NCI-H1092 (cell line): ENCODE data around the gene PDCD10.

ENCODE experiments used
- DNase-seq: peaks from one replicate; lab custom pipeline; 2025; lab: John Stamatoyannopoulos, UW

PDCD10 gene

DNA sequence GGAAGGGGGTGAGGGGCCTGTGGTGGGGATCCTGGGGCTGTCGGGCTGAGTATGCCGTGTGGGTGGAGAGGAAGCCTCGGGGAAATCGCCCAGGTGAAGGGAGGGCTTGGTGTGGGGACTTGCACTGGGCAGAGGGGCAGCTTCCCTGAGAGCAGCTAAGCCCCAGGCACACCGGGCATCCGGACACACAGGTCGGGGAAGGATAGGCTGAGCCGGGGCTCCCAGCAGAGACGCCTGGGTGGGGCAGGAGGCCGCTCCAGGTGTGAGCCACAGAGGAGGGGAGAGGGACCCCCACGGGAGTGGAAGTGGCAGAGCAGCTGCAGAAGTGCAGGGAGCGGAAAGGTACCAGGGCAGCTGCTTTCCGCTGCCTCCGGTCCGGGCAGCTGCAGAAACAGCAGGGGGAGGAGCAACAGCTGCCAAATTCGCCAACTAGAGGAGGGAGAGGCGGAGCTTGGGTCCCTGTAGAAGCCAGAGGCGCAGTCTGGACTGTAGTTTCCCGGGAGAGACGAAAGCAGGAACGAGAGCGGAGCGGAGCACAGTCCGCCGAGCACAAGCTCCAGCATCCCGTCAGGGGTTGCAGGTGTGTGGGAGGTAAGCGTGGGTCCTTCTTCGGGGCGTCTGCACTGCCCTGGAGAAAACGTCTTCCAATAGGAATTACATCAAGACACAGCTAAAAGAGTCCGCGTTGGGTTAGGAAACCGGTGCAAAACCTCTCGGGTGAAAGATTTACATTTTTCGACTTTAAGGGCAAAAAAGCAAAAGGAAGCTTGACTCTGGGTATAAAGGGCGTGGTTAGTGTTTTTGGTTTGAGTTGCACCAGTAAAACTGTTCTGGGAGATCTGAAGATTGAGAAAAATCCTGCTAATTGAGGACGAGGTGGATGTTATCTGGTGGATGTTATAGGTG lies 794 bp upstream of the PDCD10 start, which contains the start of gene SERPINI1:
SERPINI1 (plus strand) TSS at position 489 of the 906 bp plus-strand sequence. CDS start 53,408 bp downstream, outside the sequence.
- DNase-seq = peak; percentile 90

DNA sequence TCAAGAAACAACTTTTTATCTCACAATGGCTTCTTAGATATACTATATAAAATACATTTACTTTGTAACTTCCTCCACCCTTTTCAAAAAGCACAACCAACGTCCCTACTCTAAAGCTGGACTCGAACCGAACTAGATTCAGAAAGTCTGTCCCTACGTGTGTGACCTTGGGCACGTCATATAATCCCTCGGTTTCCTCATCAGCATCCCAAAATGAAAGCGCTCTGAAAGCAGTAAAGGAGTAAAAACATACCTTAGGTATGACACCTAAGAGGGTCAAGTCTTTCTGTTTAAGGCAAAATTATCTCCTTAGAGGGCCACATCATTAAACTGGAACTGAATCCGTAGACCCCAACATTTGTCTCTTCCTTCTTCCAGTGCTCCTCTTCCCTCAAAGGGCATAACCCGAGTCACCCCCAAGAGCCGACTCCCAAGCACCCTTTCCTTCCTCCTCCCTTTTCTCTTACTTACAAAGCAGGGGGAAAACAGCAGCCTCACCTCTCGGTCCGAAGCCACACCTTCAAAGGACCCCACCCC lies 663 bp downstream of the PDCD10 start:
- no peak for DNase-seq

DNA sequence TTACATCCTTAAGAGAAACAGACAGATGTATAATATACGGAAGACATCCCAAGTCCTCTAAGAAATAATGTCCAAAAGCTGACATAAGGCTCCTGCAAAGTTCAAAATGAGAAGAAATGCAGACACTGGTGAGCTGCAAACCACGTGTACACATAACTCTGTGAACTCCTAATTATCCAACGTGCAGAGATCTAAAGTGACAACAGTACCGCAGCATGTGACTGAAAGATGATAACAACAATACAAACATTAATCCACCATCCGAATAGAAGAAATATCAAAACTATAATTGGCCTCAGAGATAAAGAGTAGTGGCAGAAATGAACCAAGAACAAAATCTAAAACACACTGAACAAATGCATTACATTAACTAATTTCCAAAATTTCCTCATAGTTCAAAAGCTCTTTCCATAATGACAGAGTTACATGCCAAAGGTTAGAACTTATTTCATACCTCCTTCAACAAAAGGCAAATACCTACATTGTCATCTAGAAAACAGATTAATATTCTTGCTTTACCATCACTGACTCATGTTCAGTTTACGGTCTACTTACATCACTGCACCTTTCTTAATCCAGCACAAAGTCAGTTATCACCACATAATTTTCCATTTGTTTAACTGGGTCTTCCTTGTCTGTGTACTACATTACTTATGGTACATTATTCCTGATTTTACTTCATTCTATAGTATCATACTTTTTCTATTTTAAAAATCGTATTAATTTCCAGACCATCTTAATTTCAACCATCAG lies 2.2 kb downstream of the PDCD10 start:
- DNase-seq = no peak

DNA sequence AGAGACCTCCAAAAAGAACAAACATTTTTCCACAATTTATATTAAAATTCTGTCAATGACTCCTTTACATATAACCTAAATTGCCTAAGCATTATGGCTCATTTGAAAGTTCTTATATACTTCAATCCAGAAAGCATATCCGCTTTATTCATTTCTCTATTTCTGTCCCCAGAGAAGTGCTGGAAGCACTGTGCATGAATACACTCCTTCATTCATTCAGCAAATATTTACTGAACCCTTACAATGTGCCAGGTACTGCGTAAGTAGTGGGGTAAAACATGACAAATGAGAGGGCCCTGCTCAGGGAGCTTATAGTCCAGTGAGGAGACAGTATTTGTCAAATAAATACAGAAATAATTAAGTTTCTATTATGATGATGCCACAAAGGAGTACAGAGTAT lies 3.3 kb downstream of the PDCD10 start:
- DNase-seq = no peak

DNA sequence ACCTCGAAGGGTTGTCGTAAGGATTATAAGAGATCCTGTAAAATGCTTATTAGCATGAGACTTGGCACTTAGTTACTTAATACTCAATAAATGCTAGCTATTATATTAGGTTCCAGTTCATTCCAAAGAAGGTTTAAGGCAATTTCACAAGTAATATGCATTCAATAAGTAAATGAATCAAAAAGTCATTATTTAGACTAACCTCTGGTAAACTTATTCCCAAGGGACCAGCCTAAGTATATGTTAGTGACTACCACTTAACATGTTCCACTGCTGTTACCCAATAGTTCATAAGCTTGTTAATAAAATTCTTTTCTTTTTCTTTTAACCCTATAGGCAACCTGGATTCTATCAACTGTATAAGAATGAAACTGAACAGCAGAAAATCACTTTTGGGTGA lies 5.1 kb downstream of the PDCD10 start:
- DNase-seq = no peak

DNA sequence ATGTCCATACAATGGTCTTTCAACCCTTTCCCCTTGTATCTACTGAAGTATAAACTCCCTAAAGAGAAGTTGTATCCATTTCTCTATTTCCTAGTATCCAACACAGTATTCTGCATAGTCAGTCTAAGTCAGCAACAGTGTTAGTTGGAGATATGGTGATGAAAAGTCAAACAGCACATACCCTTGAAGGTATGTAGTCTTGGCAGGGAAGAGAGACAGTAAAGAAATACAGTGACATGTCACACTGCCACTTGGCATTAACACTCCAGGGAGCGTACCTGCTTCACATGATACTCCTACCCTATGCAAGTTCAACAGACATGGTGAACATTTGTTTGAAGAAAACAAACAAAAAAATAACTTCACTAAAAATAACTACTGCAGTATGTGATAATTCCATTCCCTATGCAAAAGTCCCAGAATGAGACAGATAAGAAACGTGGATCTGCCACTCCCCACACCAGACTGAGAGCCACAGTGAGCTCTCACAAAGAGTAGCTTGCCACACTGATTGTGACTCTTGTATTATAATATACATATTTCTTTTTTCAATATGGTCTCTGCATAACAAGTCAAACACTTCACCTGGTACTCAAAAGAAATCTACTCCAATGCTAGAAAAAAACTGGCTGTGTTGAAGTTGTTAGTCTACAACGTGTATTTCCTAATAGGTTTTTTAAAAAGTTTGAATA lies 5.9 kb downstream of the PDCD10 start:
- no peak for DNase-seq

DNA sequence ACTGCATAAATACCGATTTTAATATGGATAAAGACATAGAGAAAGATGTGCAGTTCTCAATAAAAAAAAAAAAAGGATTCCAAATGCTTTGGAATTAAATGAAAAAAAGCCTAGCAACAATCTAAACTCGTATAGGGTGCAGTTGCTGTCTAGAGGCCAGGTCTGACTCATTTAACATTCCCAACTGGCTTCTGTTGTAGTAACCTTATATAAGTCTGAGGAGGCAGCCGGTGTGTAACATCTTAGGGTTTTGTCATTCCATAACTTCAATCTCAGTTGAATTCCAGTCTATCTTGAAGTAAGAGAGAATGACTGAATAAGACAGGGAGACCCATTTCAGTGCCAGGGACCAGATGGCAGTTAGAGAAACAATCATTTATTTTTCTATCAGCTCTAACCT lies 6.5 kb downstream of the PDCD10 start:
- no peak for DNase-seq

DNA sequence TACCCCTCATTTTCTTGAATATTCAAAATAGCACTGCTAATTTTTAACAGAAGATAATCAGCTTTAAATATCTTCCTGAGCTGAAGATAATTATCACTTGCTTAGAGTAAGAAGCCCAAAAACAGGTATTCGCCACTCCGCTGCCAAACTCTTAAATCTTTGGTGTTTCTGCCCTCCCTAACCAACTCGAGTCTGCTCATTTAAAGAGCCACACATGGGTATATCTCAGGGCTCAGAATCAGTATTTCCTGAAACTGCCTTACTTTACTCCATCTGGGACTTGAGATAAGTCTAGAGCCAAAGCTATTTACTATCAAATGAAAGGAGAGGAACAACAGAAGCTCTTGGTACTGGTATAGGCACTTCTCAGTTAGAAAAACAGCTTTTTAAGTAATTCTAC lies 10.8 kb downstream of the PDCD10 start:
- DNase-seq = no peak

DNA sequence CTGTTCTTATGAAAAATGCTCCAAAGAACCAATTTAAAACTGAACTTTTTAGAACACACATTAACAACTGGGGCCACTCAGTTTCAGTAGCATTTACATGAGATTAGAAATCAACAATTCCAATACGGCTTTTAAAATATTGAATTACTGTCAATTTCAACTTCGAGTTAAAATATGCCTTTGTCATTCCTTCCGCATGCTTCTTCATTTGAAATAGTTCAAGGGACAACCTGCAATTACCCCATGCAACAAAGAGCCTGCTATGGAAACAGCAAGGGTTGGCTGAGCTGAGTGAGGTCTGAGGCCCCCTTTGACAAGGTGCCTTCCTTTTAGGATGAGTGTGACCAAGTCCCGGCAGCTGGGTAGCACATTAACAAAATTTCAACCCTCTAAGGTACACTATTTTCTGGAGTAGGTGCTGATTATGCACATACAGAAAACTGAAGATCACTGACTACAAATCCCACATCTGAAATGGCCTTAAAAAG lies 11.6 kb downstream of the PDCD10 start:
- no peak for DNase-seq

DNA sequence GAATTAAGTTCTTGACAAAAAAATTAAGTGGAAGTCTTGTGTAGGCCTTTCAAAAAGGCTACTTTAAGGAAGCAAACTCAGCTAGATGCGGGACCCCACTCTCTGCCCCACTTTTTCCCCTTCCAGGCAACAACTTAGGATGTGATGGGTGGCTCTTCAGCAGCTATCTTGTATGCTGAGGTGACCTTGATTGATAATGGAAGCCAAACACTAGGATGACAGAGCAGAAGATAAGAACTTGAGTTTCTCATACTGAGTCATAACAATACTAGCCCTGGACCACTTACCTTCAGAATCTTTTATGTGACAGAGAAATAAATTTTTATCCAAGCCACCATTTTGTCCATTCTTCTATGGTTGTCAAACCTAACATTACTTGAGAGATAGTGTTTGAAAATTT lies 16.1 kb downstream of the PDCD10 start:
- DNase-seq = no peak

DNA sequence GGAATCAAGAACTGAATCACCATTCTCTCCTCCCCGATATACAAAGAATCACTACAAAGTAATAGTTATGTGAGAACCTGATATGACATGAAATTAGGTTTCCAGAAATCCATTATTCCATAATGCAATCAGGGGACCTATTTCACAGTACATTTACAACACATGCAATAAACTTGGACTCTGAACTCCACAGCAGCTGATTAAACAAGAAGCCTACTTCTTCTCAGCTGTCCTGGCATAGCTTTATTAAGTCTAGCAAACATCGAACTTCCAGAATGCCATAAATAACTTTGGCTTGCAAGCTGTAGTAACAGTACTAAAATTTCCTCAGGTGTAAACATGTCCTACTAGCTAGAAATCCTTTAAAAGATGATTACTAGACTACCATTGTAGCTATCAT lies 17.8 kb downstream of the PDCD10 start:
- no peak for DNase-seq

DNA sequence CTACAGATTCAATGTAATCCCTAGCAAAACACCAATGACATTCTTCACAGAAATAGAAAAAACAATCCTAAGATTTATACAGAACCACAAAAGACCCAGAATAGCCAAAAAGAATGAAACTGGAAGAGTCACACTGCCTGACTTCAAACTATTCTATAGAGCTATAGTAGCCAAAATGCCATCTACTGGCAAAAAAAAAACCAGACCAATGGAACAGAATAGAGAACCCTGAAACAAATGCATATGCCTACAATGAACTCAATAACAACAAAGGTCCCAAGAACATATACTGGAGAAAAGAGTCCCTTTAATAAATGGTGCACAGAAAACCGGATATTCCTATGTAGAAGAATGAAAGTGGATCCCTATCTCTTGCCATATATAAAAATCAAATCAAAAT lies 19.8 kb downstream of the PDCD10 start:
- DNase-seq = no peak

DNA sequence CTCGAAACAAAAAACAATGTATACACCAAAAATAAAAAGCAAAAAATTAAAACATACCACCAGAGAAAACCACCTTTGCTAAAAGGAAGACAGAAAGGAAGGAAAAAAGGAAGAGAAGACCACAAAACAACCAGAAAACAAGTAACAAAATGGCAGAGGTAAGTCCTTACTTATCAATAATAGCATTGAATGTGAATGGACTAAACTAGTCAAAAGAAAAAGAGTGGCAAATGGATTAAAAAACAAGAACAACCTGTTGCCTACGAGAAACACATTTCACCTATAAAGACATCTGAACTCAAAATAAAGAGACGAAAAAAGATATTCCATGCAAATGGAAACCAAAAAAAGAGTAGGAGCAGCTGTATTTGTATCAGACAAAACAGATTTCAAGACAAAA lies 22.2 kb downstream of the PDCD10 start:
- no peak for DNase-seq

DNA sequence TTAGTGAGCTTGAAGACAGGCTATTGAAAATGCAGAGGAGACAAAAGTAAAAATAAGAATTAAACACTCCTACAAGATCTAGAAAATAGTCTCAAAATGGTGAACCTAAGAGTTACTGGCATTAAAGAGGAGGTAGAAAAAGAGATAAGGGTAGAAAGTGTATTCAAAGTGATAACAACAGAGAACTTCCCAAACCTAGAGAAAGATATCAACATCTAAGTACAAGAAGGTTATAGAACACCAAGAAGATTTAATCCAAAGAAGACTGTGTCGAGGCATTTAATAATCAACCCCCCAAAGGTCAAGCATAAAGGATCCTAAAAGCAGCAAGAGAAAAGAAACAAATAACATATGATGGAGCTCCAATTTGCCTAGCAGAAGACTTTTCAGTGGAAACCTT lies 23.3 kb downstream of the PDCD10 start:
- no peak for DNase-seq

DNA sequence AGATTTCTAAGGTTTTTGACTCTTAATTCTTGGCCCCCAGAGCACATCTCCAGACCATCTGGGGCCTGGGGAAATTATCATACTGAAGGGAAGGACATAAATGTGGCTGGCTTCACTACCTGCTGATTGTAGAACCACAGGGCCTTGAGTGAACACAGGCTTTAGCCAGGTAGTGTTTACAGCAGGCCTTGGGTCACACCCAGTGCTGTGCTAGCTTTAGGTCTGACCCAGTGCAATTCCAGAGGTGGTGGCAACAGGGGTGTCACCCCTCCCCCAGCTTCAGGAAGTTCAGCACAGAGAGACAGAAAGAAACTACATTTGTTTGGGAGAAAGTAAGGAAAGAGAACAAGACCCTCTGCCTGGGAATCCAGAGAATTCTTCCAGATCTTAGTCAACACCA lies 24.1 kb downstream of the PDCD10 start:
- no peak for DNase-seq

DNA sequence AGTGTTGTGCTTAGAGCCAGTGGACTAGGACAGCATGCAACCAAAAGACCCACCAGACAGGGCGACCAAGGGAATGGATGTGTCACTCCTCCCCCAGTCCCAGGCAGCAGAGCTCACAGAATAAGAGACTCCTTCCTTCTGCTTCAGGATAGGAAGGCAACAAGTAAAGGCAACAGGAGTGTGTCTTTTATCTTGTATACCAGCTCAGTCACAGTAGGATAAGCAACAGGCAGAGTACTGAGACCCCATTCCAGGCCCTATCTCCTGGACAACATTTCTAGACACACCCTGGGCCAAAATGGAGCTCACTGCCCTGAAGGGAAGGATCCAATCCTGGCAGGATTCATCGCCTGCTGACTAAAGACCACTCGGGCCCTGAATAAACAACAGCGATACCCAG lies 25.0 kb downstream of the PDCD10 start:
- DNase-seq = no peak

DNA sequence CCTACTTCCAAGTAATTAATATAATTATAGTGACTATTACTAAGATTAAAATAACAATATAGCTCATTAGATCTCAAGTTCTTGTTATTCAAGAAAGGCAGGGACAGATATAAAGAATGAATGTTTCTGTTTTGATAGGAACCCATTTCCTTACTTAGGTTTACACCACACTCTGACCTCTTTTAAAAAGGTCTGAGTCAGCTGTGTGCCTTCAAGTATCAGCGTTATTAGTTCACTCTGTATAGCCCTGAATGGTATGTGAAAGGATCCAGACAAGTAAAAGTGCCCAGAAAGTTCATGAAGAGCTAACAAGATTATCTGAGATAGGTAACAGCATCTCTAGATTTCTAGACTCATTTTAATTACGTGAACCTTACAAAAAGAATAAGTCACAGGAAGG lies 28.9 kb downstream of the PDCD10 start:
- no peak for DNase-seq

DNA sequence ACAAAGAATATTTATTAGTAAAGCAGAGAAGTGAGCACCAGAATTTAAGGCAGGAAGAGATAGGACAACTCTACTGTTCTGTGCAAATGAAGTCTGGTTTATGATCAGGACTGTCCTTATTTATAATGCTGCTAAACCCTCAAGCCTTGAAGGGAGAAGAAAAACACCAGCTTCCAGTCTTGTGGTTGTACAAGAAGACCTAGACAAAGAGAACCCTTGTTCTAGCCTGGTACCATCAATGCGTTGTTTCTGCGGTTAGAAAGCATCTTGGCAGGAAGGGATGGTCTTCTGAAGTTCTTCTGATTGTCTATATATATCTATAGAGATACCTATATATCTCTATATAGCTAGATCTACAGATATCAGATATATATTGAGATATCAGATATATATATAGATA lies 33.8 kb downstream of the PDCD10 start:
- no peak for DNase-seq

DNA sequence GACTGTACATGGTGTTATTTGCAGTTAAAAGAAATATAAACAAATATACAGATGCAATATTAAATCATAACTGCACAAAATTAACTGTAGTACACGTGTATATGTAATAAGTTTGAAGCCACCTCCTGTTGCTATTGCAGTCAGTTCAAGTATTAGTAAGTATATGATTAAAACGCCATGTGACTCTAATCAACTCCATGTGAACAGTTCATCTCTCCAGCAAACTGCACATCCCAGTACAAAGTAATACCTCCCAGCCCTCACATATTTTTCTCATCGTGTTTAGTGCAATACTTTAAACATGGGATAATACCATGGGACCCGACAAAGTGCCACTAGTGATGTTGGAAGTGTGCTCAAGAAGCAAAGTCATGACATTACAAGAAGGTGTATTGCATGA lies 34.6 kb downstream of the PDCD10 start:
- DNase-seq = no peak

DNA sequence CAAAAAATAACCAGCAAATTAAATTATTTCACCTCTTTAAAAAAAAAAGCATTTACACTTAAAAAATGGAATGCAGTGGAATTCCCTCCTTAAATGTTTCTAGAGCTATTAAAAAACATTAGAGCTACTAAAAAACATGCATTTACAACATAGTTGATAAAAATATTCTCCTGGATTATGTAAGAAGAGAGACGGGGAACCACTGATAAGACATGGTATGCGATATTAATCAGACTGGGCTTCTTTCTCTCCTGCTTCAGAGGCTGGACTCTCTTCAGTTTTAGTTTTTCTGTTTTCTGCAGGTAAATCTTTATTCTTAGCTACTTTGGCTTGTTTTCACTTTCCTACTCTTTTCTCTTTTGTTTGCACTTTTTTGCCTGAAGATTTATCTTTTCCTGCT lies 40.6 kb downstream of the PDCD10 start:
- DNase-seq = no peak

DNA sequence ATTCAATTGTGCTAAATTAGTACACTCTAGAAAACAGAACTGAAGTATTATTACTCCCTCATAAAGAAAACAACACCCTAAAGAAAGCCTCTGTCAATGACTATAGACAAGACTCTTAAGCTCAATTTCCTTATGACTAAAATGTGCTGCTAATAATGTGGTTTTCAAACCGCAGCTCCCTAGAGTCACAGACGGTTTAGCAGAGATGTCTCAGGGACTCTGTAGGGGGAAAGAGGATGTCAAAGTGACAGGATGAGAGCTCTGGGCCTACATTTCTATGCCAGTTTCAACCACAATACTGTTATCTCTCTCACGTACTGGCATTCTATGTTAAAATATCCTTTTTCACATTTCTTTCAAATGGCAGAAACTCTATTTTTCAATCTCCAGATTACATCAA lies 43.3 kb downstream of the PDCD10 start:
- DNase-seq = no peak

DNA sequence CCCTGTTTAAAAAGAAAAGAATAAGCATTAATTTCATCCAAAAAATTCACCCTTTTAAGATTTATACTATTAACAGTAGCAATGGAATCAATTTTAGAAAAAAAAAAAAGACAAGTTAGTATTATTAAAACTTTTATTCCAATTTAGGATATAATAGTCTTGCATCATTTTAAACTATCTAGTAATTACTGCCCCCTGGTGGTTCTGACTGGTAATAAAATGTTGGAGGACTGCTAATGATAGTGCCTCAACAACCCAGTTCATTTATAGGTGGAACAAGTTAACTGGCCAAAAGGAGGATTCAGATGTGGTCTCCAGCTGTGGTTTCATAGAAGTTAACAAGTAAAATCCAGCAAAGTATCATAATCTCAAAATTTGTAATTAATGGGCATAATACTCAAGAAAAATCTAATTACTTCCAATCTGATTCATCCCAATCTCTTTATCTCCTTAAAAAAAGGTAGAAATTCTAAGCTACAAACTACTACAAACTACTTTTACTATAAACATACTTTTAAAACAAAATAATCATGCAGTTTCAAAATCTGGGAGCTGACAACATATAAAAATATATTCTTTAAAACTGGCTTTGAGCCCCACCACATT lies 50.2 kb downstream of the PDCD10 start:
- peak; percentile 61 for DNase-seq
